LNCAP (cell line): ENCODE measurements around the gene MYRF.

Source experiments
- TF ChIP-seq, protein P1 (sequence below): fragments of 450-650 bp; IDR thresholded peaks from 2 replicates; pipeline ENCODE4 v1.5.1; 2017; ENCODE audit warnings: mild to moderate bottlenecking

MYRF gene

DNA sequence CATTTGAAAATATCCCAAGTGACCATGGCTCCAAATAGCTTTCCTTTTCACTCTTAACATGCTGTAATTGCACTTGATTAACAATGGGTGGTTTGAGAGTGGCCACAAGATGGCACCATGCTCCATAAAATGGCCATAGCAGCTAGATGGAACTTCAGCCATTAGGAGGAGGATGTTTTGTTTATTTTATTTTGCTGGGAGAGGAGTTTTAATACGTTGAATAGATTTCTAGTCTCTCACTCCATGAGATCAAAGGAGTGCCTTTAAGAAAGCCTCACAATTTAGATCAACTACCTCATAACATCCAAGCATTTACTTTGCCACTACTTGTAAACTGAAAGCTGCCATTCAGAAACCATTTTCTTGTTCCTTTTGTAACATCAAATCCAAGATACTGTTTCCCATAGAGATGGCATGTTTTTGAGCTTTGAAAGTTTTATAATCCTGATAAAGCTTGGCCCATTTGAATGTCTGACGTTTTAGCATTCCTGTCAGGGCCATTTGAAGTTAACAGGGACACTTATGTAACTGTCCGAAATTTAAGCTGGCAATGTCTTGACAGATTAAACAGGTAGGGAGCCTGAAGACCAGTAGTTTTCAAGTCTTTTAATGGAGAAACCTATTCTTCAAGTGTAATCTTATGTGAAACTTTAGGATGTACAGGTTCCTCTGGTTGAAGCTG lies 45.0 kb downstream of the MYRF start:
- TF ChIP-seq, protein P1, sequence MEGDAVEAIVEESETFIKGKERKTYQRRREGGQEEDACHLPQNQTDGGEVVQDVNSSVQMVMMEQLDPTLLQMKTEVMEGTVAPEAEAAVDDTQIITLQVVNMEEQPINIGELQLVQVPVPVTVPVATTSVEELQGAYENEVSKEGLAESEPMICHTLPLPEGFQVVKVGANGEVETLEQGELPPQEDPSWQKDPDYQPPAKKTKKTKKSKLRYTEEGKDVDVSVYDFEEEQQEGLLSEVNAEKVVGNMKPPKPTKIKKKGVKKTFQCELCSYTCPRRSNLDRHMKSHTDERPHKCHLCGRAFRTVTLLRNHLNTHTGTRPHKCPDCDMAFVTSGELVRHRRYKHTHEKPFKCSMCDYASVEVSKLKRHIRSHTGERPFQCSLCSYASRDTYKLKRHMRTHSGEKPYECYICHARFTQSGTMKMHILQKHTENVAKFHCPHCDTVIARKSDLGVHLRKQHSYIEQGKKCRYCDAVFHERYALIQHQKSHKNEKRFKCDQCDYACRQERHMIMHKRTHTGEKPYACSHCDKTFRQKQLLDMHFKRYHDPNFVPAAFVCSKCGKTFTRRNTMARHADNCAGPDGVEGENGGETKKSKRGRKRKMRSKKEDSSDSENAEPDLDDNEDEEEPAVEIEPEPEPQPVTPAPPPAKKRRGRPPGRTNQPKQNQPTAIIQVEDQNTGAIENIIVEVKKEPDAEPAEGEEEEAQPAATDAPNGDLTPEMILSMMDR, result peak; percentile 85

DNA sequence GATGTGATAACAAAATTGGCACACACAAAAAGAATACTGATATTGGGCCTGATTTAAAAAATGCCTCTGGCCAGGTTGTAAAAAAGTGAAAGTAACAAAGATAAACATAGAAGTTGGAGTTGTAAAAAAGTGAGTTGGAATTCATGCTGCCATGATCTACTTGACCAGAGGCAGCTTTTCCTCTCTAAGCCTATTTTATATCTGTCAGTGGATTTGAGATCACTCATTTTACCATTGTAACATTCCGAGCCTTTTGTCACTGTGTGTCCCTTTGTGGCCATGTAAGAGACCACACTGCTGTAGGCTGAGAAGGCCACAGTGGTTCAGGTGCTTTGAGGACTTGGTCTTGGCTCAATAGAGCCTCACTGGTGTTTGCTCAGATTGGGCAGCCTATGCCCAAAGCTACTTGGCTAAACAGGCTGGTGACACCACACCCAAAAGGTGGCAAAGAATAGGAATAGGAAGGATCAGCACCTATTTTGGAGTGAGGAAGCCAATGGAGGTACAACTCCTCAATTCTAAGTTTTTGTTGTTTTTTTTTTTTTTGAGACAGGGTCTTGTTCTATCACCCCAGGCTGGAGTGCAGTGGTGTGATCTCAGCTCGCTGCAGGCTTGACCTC lies 47.3 kb downstream of the MYRF start:
- TF ChIP-seq, protein P1, result no peak

DNA sequence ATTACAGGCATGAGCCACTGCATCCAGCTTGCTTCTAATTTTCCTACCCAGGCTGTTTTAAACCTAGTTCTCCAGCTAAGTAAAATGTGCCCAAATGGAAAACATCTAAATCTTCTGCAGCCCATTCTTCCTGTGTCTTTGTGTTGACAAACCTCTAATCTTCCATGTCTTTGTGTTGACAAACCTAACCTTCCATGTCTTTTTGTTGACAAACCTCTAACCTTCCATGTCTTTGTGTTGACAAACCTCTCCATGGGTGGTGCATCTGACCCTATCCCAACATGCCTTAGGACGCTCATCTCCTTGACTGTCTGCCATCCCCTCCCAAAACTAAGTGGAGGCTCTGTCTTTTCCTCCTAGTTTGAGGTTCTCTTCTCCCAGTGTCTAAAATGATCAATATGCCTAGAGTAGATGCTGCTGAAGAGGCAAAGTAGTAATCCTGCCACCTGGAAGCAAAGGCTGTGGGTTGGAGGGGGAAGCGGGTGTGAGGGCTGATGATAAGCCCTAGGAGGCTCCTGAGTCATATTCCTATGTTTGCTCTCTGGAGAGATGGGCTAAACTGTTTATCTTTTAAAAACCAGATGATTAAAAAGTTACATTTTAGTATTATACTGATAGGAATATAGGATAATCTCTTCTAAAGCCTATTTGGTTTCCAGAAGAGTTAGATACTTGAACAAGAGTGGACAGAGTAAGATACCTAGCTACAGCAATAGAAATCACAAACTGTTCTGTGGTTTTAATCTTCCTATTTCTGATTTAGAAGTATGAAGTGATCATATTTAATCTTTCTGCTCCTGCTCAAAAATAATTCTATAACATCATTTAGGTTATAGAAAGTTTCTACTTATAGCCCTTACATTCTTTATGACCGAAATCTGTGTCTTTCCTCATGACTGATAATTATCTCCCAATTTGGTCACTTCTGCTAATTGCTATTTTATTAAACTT lies 48.2 kb downstream of the MYRF start:
- TF ChIP-seq, protein P1, result no peak

DNA sequence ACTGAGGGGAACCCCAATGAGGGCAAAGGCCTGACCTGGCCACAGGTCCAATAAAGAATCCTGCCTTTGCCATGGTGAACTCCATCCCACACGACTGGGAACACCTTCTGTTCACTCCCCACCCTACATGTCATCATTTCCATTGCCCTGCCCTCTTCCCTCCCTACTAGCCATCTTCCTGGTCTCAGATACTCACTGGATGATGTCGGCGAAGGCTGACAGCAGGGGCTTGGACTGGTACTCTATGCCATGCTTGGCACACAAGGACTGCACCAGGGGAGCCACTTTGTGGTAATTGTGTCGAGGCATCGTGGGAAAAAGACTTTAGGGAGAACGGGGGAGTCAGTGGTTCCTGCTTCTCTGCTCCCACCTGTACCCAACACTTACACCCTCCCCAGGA lies 50.2 kb downstream of the MYRF start:
- TF ChIP-seq, protein P1, result no peak

DNA sequence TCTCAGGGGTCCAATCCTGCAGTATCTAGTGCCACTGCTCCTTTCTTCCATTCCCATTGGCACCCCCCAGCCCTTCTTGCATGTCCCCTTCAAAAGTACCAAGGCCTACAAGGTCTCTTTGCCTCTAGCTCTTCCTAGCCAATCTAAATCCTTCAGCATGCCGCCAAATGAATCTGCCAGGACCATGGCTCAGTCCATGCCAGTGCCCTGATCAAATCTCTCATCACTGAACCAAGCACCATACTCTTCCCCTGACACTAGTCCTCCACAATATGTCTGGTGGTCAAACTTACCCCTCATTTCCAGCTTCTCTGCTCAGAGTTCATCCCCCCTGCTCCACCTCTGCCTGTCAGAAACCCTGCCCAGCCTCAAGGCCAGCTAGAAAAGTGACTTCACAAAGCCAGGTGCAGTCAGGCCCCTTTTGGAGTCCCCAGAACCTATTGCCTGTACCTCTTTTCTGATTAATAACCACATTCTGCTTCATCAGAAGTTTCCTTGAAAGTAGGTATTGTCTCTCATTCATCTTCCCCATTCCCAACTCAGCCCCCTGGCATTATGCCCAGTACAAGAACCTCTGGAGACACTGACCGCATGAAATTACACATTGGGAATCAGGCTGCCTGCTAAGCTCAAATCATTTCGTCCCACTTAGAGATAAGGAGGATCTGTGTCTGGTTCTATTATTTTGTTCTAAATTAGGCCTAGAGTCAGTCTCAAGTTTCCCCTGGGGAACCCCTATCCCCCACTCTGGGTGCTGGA lies 51.6 kb downstream of the MYRF start:
- TF ChIP-seq, protein P1, result no peak

DNA sequence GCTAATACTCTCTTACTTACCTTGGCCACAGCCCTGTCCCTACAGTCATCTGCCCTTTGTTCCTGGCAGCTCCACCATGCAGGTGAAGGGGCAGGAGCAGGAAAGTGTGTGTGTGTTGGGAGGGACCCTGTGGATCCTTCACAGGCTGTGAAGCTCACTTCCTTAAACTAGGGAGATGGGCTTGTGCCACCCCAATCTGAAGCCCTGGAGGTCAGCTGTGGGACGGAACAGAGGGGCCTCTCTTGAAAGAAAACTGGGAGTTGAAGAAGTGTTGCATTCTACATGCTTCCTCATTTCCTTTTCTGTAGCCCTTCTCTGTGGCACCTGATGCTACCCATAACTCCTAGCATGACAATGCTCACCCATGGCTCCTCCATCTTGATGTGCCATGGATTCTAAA lies 52.7 kb downstream of the MYRF start:
- TF ChIP-seq, protein P1, result no peak

DNA sequence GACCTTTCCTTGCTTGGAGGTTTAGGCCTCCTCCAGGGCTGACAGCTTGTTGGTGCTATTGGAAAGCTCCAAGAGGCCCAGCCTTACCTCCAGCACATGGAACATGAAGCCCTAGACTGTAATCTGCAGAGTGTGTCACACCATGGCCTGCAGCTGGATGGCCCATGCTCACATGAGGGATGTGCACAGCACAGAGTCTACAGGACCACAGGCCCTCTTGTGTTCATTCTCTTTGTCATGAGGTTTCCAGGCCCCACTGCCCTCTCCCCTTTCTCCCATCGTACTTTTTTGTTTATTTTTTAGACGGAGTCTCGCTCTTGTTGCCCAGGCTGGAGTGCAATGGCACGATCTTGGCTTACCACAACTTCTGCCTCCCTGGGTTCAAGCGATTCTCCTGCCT lies 54.3 kb downstream of the MYRF start:
- TF ChIP-seq, protein P1, result no peak
